Measurements from ENCODE around the gene PRKCZ.
A peak's percentile ranks its signal among the peaks of the same experiment; 100 is the strongest.

GRCh38 chr1:2199042-2199810 lies 149.0 kb downstream of the PRKCZ start:
- TF ChIP-seq EZH2phosphoT487 (IDR thresholded peaks at IDR 0.05) (no peak), CTCF (IDR thresholded peaks at IDR 0.05) (peak; percentile 6)

Measured in neural progenitor cell (in vitro differentiated cells).